Brain microvascular endothelial cell (primary cell): ENCODE measurements around the gene SURF6.
A peak's percentile ranks its signal among the peaks of the same experiment; 100 is the strongest.
"Not testable (repeated sequence)": the region's sequence is repeated elsewhere in the genome, so short reads cannot be mapped to it uniquely, and the experiment has no call there.

Source experiments
- DNase-seq: peaks from one replicate; pipeline ENCODE4 v3.0.0-alpha.2; 2020
- H3K27ac ChIP-seq: fragments of 250-450 bp; sonication (Bioruptor Pico); 2 replicates; pipeline ENCODE4 v1.5.1; 2020; ENCODE audit warnings: mild to moderate bottlenecking, moderate library complexity
- H3K27me3 ChIP-seq: fragments of 250-450 bp; sonication (Bioruptor Pico); replicated peaks from 2 replicates; pipeline ENCODE4 v1.5.1; 2020; ENCODE audit warnings: mild to moderate bottlenecking
- H3K36me3 ChIP-seq: fragments of 250-450 bp; sonication (Bioruptor Pico); replicated peaks from 2 replicates; pipeline ENCODE4 v1.5.1; 2020; ENCODE audit warnings: mild to moderate bottlenecking
- H3K4me3 ChIP-seq: 2 replicates; pipeline ENCODE4 v1.5.1; 2011; ENCODE audit warnings: low read depth, mild to moderate bottlenecking, control low read depth, low read length, moderate library complexity
- in situ Hi-C: cut with HindIII; loops from 2 replicates; pipeline ENCODE4 v1.10.0; 2017; ENCODE audit warnings: low sequenced_read_pairs, low pct_ligation_motif_present
- TF ChIP-seq, protein P1 (sequence below): IDR thresholded peaks from 2 replicates; pipeline ENCODE4 v1.5.1; 2011; ENCODE audit warnings: low read depth, mild to moderate bottlenecking, moderate library complexity, low read length, control low read depth, inconsistent platforms; ENCODE audit errors: missing control alignments

SURF6 gene

DNA sequence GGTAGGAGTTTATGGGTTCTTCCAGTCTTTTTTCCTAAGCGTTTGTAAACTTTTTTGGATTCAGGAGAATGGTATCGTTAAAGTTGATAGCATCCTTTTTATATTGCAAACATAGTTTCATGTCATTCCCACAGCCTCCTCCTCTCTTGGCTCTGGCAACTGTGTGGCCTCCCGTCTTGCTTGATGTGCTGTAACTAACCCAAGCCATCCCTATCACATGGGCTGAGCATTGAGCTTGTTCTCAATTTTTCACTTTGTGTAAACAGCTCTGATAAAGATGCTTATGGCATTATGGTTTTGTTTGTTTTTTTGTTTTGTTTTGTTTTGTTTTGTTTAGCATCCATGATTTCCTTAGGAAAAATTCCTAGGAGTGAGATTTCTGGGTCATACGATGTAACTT lies 44.7 kb upstream of the SURF6 start:
- DNase-seq: no peak
- peaks cover under 1% of the 10 kb centered on the region for H3K36me3 ChIP-seq
- no peak overlapping the region for H3K4me3 ChIP-seq
- H3K27me3 ChIP-seq: no peaks in the 10 kb centered on the region
- no peak overlapping the region for H3K27ac ChIP-seq
- in situ Hi-C loops: no loop called here
- TF ChIP-seq, protein P1, sequence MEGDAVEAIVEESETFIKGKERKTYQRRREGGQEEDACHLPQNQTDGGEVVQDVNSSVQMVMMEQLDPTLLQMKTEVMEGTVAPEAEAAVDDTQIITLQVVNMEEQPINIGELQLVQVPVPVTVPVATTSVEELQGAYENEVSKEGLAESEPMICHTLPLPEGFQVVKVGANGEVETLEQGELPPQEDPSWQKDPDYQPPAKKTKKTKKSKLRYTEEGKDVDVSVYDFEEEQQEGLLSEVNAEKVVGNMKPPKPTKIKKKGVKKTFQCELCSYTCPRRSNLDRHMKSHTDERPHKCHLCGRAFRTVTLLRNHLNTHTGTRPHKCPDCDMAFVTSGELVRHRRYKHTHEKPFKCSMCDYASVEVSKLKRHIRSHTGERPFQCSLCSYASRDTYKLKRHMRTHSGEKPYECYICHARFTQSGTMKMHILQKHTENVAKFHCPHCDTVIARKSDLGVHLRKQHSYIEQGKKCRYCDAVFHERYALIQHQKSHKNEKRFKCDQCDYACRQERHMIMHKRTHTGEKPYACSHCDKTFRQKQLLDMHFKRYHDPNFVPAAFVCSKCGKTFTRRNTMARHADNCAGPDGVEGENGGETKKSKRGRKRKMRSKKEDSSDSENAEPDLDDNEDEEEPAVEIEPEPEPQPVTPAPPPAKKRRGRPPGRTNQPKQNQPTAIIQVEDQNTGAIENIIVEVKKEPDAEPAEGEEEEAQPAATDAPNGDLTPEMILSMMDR: no peak

- no peak for DNase-seq
- H3K4me3 ChIP-seq: no peak overlapping the region
- H3K36me3 ChIP-seq: peaks cover 3% of the 10 kb centered on the region
- TF ChIP-seq, protein P1: no peak
- H3K27ac ChIP-seq: no peak overlapping the region
- in situ Hi-C loops: no loop called here
- H3K27me3 ChIP-seq: no peaks in the 10 kb centered on the region
Observed at GRCh38 chr9:133379153-133380086, 43.4 kb upstream of the SURF6 start.

GRCh38 chr9:133378408-133378962 lies 42.5 kb upstream of the SURF6 start:
- Histone ChIP-seq H3K36me3 (peaks cover 3% of the 10 kb centered on the region), H3K4me3 (no peak overlapping the region), H3K27me3 (no peaks in the 10 kb centered on the region), H3K27ac (no peak overlapping the region)
- no peak for DNase-seq
- in situ Hi-C loops: no loop called here
- TF ChIP-seq, protein P1: no peak

DNA sequence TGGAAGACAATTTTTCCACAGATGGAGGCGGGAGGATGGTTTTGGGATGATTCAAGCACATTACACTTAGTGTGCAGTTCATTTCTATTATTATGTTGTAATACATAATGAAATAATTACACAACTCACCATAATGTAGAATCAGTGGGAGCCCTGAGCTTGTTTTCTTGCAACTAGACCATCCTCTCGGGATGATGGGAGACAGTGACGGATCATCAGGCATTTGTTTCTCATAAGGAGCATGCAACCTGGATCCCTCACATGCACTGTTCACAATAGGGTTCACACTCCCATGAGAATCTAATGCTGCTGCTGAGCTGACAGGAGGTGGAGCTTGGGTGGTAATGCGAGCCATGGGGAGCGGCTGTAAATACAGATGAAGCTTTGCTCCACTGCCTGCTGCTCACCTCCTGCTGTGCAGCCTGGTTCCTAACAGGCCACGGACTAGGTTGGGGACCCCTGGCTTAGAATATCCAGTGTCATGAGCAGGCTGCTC lies 41.8 kb upstream of the SURF6 start:
- in situ Hi-C loops: no loop called here
- no peaks in the 10 kb centered on the region for H3K27me3 ChIP-seq
- peaks cover 10% of the 10 kb centered on the region for H3K36me3 ChIP-seq
- no peak overlapping the region for H3K27ac ChIP-seq
- no peak overlapping the region for H3K4me3 ChIP-seq
- TF ChIP-seq, protein P1: no peak
- DNase-seq: peak; percentile 19

GRCh38 chr9:133377280-133377679 lies 41.3 kb upstream of the SURF6 start:
- H3K4me3 ChIP-seq, DNase-seq, H3K27ac ChIP-seq, H3K27me3 ChIP-seq, in situ Hi-C loops: not testable (repeated sequence)
- peaks cover 15% of the 10 kb centered on the region for H3K36me3 ChIP-seq

GRCh38 chr9:133375724-133376654 lies 40.0 kb upstream of the SURF6 start, which contains the start of the genes STKLD1 and SURF4:
TSS of gene STKLD1 (plus strand) at chr9:133376366. CDS start at chr9:133376474, 108 bp downstream.
TSS of gene SURF4 (minus strand) at chr9:133376060. CDS start at chr9:133375969, 91 bp downstream.
- H3K27ac ChIP-seq: peak within 1 kb of the TSS; percentile 96
- H3K36me3 ChIP-seq: peaks cover 24% of the 10 kb centered on the region
- in situ Hi-C loops: no loop called here
- H3K4me3 ChIP-seq: peak within 1 kb of the TSS; percentile 94
- peak; percentile 91 for DNase-seq
- TF ChIP-seq, protein P1: no peak
- no peaks in the 10 kb centered on the region for H3K27me3 ChIP-seq
